SK-N-SH treated with all-trans-retinoic acid at 6 μM for 48 hours (cell line): ENCODE measurements around the gene SLC7A1.

Experiments
- ARNTL ChIP-seq: fragments of 450-650 bp; formaldehyde crosslinking; IDR thresholded peaks from 2 replicates; pipeline ENCODE4 v1.5.0; 2020; ENCODE audit warnings: low read depth, mild to moderate bottlenecking, moderate library complexity, borderline replicate concordance
- PATZ1 ChIP-seq: fragments of 250-450 bp; sonication (Bioruptor Pico); IDR thresholded peaks from 2 replicates; pipeline ENCODE4 v1.8.0; 2020; ENCODE audit warnings: mild to moderate bottlenecking, moderate library complexity, borderline replicate concordance
- RARB ChIP-seq: fragments of 250-450 bp; sonication (Bioruptor Pico); IDR thresholded peaks from 2 replicates; pipeline ENCODE4 v1.8.0; 2021; ENCODE audit warnings: mild to moderate bottlenecking, moderate library complexity
- SNAI2 ChIP-seq: fragments of 250-450 bp; sonication (Bioruptor Pico); IDR thresholded peaks from 2 replicates; pipeline ENCODE4 v1.5.0; 2020; ENCODE audit warnings: mild to moderate bottlenecking, moderate library complexity
- TCF4 ChIP-seq: fragments of 250-450 bp; sonication (Bioruptor Pico); IDR thresholded peaks from 2 replicates; pipeline ENCODE4 v1.8.0; 2021; ENCODE audit warnings: mild to moderate bottlenecking, moderate library complexity, borderline replicate concordance

DNA sequence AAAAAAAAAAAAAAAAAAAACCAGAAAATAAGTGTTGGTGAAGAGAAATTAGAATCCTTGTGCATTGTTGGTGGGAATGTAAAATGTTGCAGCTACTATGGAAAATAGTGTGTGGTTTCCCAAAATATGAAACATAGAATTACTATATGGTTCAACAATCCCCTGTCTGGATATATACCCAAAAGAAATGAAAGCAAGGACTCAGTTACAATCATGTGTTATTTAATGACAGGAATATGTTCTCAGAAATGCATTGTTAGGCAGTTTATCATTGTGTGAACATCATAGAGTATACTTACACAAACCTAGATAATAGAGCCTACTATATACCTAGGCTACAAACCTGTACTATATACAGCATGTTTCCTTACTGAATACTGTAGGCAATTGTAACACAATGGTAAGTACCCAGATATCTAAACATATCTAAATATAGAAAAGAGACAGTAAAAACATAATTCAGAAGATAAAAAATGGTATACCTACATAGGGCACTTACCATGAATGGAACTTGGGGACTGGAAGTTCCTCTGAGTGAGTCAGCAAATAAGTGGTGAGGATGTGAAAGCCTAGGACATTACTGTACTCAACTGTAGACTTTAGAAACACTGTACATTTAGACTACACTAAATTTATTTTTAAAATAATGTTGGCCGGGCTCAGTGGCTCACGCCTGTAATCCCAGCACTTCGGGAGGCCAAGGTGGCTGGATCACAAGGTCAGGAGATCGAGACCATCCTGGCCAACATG is 25.7 kb upstream of the SLC7A1 start:
- TF ChIP-seq RARB (CRISPR knock-in tag) (no peak), SNAI2 (CRISPR knock-in tag) (no peak), PATZ1 (CRISPR knock-in tag) (no peak), ARNTL (no peak), TCF4 (CRISPR knock-in tag) (no peak)
